Activated T-cell treated with anti-CD3 and anti-CD28 coated beads for 4 hours (primary cell): Measurements from ENCODE around the gene CCNB3.
"Not testable (repeated sequence)": the region's sequence is repeated elsewhere in the genome, so short reads cannot be mapped to it uniquely, and the experiment has no call there.

Source experiments
- DNase-seq: peaks from one replicate; pipeline ENCODE4 v3.0.0-alpha.2; 2020

CCNB3 gene

GRCh38 chrX:50204364-50204899 is at the start of gene CCNB3:
CCNB3 (plus strand) TSS chrX:50204765; CDS start chrX:50285164, 80,399 bp downstream.
- DNase-seq = peak; percentile 48

- no peak for DNase-seq
Measured at GRCh38 chrX:50157545-50158135, 46.9 kb upstream of the CCNB3 start.

GRCh38 chrX:50158593-50158992 is 46.0 kb upstream of the CCNB3 start:
- DNase-seq = no peak

GRCh38 chrX:50161127-50161526 is 43.4 kb upstream of the CCNB3 start:
- no peak for DNase-seq

GRCh38 chrX:50165727-50166126 is 38.8 kb upstream of the CCNB3 start:
- no peak for DNase-seq

- DNase-seq = no peak
Measured at GRCh38 chrX:50167366-50167765, 37.2 kb upstream of the CCNB3 start.

GRCh38 chrX:50168241-50168687 is 36.3 kb upstream of the CCNB3 start:
- no peak for DNase-seq

- DNase-seq = no peak
Measured at GRCh38 chrX:50169717-50170116, 34.8 kb upstream of the CCNB3 start.

GRCh38 chrX:50180073-50180940 is 24.3 kb upstream of the CCNB3 start:
- DNase-seq = no peak

- DNase-seq = no peak
Measured at GRCh38 chrX:50183891-50184290, 20.7 kb upstream of the CCNB3 start.

- no peak for DNase-seq
Measured at GRCh38 chrX:50188859-50189600, 15.5 kb upstream of the CCNB3 start.

- DNase-seq = no peak
Measured at GRCh38 chrX:50198348-50198747, 6.2 kb upstream of the CCNB3 start.

- DNase-seq = no peak
Measured at GRCh38 chrX:50200907-50201306, 3.7 kb upstream of the CCNB3 start, which contains the start of gene AKAP4. AKAP4 (minus strand) TSS chrX:50201007; CDS start chrX:50200889, 118 bp downstream.

GRCh38 chrX:50202539-50202938 is 2.0 kb upstream of the CCNB3 start:
- DNase-seq = no peak

- DNase-seq = no peak
Measured at GRCh38 chrX:50206753-50207152, 2.2 kb downstream of the CCNB3 start.

- DNase-seq = no peak
Measured at GRCh38 chrX:50211510-50211909, 6.9 kb downstream of the CCNB3 start.

GRCh38 chrX:50281253-50281652 is 76.7 kb downstream of the CCNB3 start:
- DNase-seq = no peak

GRCh38 chrX:50327235-50327634 is 122.7 kb downstream of the CCNB3 start:
- DNase-seq = no peak

GRCh38 chrX:50332668-50333067 is 128.1 kb downstream of the CCNB3 start:
- not testable (repeated sequence) for DNase-seq

- DNase-seq = no peak
Measured at GRCh38 chrX:50333308-50333707, 128.7 kb downstream of the CCNB3 start.

GRCh38 chrX:50343917-50344316 is 139.4 kb downstream of the CCNB3 start:
- DNase-seq = no peak

- no peak for DNase-seq
Measured at GRCh38 chrX:50372966-50373365, 168.4 kb downstream of the CCNB3 start.
